Naive thymus-derived CD8-positive, alpha-beta T cell (primary cell): ENCODE measurements around the gene PIM3. TPM values are rescaled to one million over a fixed set of nuclear protein-coding genes. Genes with fewer than 3 reads are reported as not detected.

Experiments
- ATAC-seq, 2 donors: fragments of 150-1000 bp; cut with Tn5 transposase in 1 of 2; sonication (Bioruptor Pico), chemical (Tn5 transposase) in 1 of 2; 1 replicate in 1 of 2; 2 replicates in 1 of 2; pipeline ENCODE4 v1.10.0; 2021; ENCODE audit warnings: mild to moderate bottlenecking in 2 of 2, moderate library complexity in 2 of 2
- POLR2A ChIA-PET: fragments of 350-600 bp; sonication (Branson Sonifier 250); formaldehyde crosslinking; loops from one replicate; lab custom pipeline; 2021; ENCODE audit warnings: antibody characterized with exemption; lab: Charles Lee
- DNase-seq, 10 donors: peaks; one replicate each; pipeline versions ENCODE4 v3.0.0 to v3.0.0-alpha.2; 2020 to 2022
- H3K27ac Mint-ChIP-seq, 10 donors: one replicate each; pipeline ENCODE4 v1.8.0; 2020 to 2022; ENCODE audit warnings: mild to moderate bottlenecking in 10 of 10, mixed read lengths in 10 of 10, moderate library complexity in 4 of 10, inconsistent platforms in 1 of 10
- H3K27me3 Mint-ChIP-seq, 5 donors: one replicate each; pipeline ENCODE4 v1.8.0; 2021 to 2022; ENCODE audit warnings: mixed read lengths in 5 of 5
- H3K36me3 Mint-ChIP-seq, 3 donors: one replicate each; pipeline ENCODE4 v1.8.0; 2020 to 2022; ENCODE audit warnings: mixed read lengths in 3 of 3, mild to moderate bottlenecking in 2 of 3, inconsistent platforms in 1 of 3
- H3K4me1 Mint-ChIP-seq, 4 donors: one replicate each; pipeline ENCODE4 v1.8.0; 2021 to 2022; ENCODE audit warnings: mixed read lengths in 4 of 4
- H3K4me3 Mint-ChIP-seq, 10 donors: one replicate each; pipeline ENCODE4 v1.8.0; 2020 to 2022; ENCODE audit warnings: mild to moderate bottlenecking in 10 of 10, mixed read lengths in 10 of 10, moderate library complexity in 6 of 10, inconsistent platforms in 1 of 10
- H3K9me3 Mint-ChIP-seq, 9 donors: one replicate each; pipeline ENCODE4 v1.8.0; 2020 to 2022; ENCODE audit warnings: mixed read lengths in 9 of 9, mild to moderate bottlenecking in 3 of 9, inconsistent platforms in 1 of 9, moderate library complexity in 1 of 9
- polyA plus RNA-seq, 3 donors: library from polyadenylated mRNA; unstranded; fragments of 300-500 nt; fragmentation: Illumina TruSeq; gene quantifications; one replicate each; pipeline ENCODE4 v1.2.3, GENCODE V29; 2021
- total RNA-seq, 8 experiments: library from RNA in 2 of 8; stranded (reverse) in 2 of 8; gene quantifications; one replicate each; pipeline ENCODE4 v1.2.3 and lab custom pipeline; 2021 to 2026

The PIM3 gene
- total and polyA plus RNA-seq, 5 experiments from 2014 or later: 12.4 to 44.0 (median 26.0) TPM

- peaks cover 0 to 3% (median under 1%) of the 10 kb centered on the region in 4 donors for H3K4me1 Mint-ChIP-seq
- H3K9me3 Mint-ChIP-seq: no peaks in the 10 kb centered on the region
- no peak overlapping the region for H3K27ac Mint-ChIP-seq
- POLR2A ChIA-PET: interaction anchor here (0.6 to 2.2 kb wide), 3 partner anchors 9 to 18 kb away, joined by 3 to 6 read pairs (median 3); no protein-coding TSS in a partner anchor
- no peak overlapping the region for H3K4me3 Mint-ChIP-seq
- no peaks in the 10 kb centered on the region for H3K36me3 Mint-ChIP-seq
- no peaks in the 10 kb centered on the region for H3K27me3 Mint-ChIP-seq
- ATAC-seq (no peak), DNase-seq (no peak)
Measured at GRCh38 chr22:49953680-49954344, 6.8 kb upstream of the PIM3 start.

- POLR2A ChIA-PET: interaction anchor here (0.6 to 2.8 kb wide), 4 partner anchors 8 to 18 kb away, joined by 3 to 15 read pairs (median 4); no protein-coding TSS in a partner anchor
- ATAC-seq (no peak), DNase-seq (no peak)
- no peaks in the 10 kb centered on the region for H3K27me3 Mint-ChIP-seq
- H3K9me3 Mint-ChIP-seq: no peaks in the 10 kb centered on the region
- no peak overlapping the region for H3K27ac Mint-ChIP-seq
- H3K4me1 Mint-ChIP-seq: peaks cover 0 to 6% (median 2%) of the 10 kb centered on the region in 4 donors
- H3K4me3 Mint-ChIP-seq: no peak overlapping the region
- no peaks in the 10 kb centered on the region for H3K36me3 Mint-ChIP-seq
Measured at GRCh38 chr22:49954354-49954753, 6.2 kb upstream of the PIM3 start.

GRCh38 chr22:49954991-49955580 is 5.5 kb upstream of the PIM3 start:
- ATAC-seq (no peak), DNase-seq (peak in 1 of 10 donors; percentile 4)
- Mint-ChIP-seq H3K27ac (peak overlapping the region in 2 of 10 donors; percentile 29 to 33), H3K4me3 (no peak overlapping the region), H3K4me1 (peaks cover 1 to 11% (median 6%) of the 10 kb centered on the region in 4 donors), H3K27me3 (no peaks in the 10 kb centered on the region), H3K36me3 (no peaks in the 10 kb centered on the region), H3K9me3 (no peaks in the 10 kb centered on the region)
- POLR2A ChIA-PET: interaction anchor here (1.3 to 2.8 kb wide), 4 partner anchors 8 to 18 kb away, joined by 3 to 15 read pairs (median 8); no protein-coding TSS in a partner anchor

GRCh38 chr22:49955581-49956417 is 4.8 kb upstream of the PIM3 start:
- H3K27me3 Mint-ChIP-seq: no peaks in the 10 kb centered on the region
- H3K36me3 Mint-ChIP-seq: no peaks in the 10 kb centered on the region
- H3K9me3 Mint-ChIP-seq: no peaks in the 10 kb centered on the region
- ATAC-seq (no peak), DNase-seq (peak in 1 of 10 donors; percentile 2)
- POLR2A ChIA-PET: interaction anchor here (0.5 to 2.8 kb wide), 5 partner anchors 7 to 22 kb away, joined by 3 to 15 read pairs (median 6); no protein-coding TSS in a partner anchor
- H3K4me1 Mint-ChIP-seq: peaks cover 1 to 11% (median 6%) of the 10 kb centered on the region in 4 donors
- no peak overlapping the region for H3K4me3 Mint-ChIP-seq
- peak overlapping the region in 2 of 10 donors; percentile 13 to 43 for H3K27ac Mint-ChIP-seq

GRCh38 chr22:49956418-49956770 is 4.2 kb upstream of the PIM3 start:
- H3K4me1 Mint-ChIP-seq: peaks cover 1 to 11% (median 6%) of the 10 kb centered on the region in 4 donors
- H3K4me3 Mint-ChIP-seq: no peak overlapping the region
- DNase-seq (peak in 1 of 10 donors; percentile 3), ATAC-seq (no peak)
- no peaks in the 10 kb centered on the region for H3K27me3 Mint-ChIP-seq
- no peaks in the 10 kb centered on the region for H3K9me3 Mint-ChIP-seq
- peak overlapping the region in 1 of 10 donors; percentile 13 for H3K27ac Mint-ChIP-seq
- H3K36me3 Mint-ChIP-seq: no peaks in the 10 kb centered on the region
- POLR2A ChIA-PET: interaction anchor here (0.5 to 2.8 kb wide), 4 partner anchors 10 to 23 kb away, joined by 3 to 15 read pairs (median 6); no protein-coding TSS in a partner anchor

GRCh38 chr22:49956914-49957825 is 3.4 kb upstream of the PIM3 start:
- Mint-ChIP-seq H3K27me3 (no peaks in the 10 kb centered on the region), H3K27ac (peak overlapping the region in 5 of 10 donors; percentile 4 to 63 (median 41)), H3K4me1 (peaks cover 7 to 17% (median 9%) of the 10 kb centered on the region in 4 donors), H3K36me3 (peaks cover 0 to 5% (median 0%) of the 10 kb centered on the region in 3 donors), H3K9me3 (no peaks in the 10 kb centered on the region), H3K4me3 (peak overlapping the region in 1 of 10 donors; percentile 24)
- no peak for ATAC-seq
- peak in 1 of 10 donors; percentile 2 for DNase-seq
- POLR2A ChIA-PET: interaction anchor here (0.8 to 6.2 kb wide), 4 partner anchors 10 to 24 kb away, joined by 3 to 54 read pairs (median 12); no protein-coding TSS in a partner anchor

GRCh38 chr22:49957826-49958365 is 2.7 kb upstream of the PIM3 start:
- DNase-seq: peak in 1 of 10 donors; percentile 3
- no peaks in the 10 kb centered on the region for H3K9me3 Mint-ChIP-seq
- peaks cover 7 to 20% (median 11%) of the 10 kb centered on the region in 4 donors for H3K4me1 Mint-ChIP-seq
- POLR2A ChIA-PET: interaction anchor here (6.2 kb wide), 1 partner anchor 12 kb away, joined by 54 read pairs; no protein-coding TSS in a partner anchor
- H3K4me3 Mint-ChIP-seq: peak overlapping the region in 5 of 10 donors; percentile 10 to 48 (median 40)
- peak overlapping the region in 7 of 10 donors; percentile 19 to 85 (median 53) for H3K27ac Mint-ChIP-seq
- ATAC-seq: no peak
- peaks cover 0 to 7% (median 0%) of the 10 kb centered on the region in 3 donors for H3K36me3 Mint-ChIP-seq
- H3K27me3 Mint-ChIP-seq: no peaks in the 10 kb centered on the region

GRCh38 chr22:49958366-49958921 is 2.1 kb upstream of the PIM3 start:
- DNase-seq (peak in 1 of 10 donors; percentile 5), ATAC-seq (no peak)
- POLR2A ChIA-PET: interaction anchor here (1.1 to 6.2 kb wide), 6 partner anchors 9 to 106 kb away, joined by 3 to 54 read pairs (median 6); no protein-coding TSS in a partner anchor
- peaks cover 0 to 11% (median 0%) of the 10 kb centered on the region in 3 donors for H3K36me3 Mint-ChIP-seq
- H3K27ac Mint-ChIP-seq: peak overlapping the region in 9 of 10 donors; percentile 34 to 87 (median 72)
- H3K4me1 Mint-ChIP-seq: peaks cover 7 to 26% (median 15%) of the 10 kb centered on the region in 4 donors
- H3K4me3 Mint-ChIP-seq: peak overlapping the region in 9 of 10 donors; percentile 59 to 92 (median 67)
- no peaks in the 10 kb centered on the region for H3K9me3 Mint-ChIP-seq
- no peaks in the 10 kb centered on the region for H3K27me3 Mint-ChIP-seq

- ATAC-seq (no peak), DNase-seq (peak in 1 of 10 donors; percentile 2)
- Mint-ChIP-seq H3K27me3 (no peaks in the 10 kb centered on the region), H3K27ac (peak overlapping the region; percentile 72 to 90 (median 79)), H3K9me3 (no peaks in the 10 kb centered on the region), H3K4me3 (peak overlapping the region; percentile 67 to 92 (median 73)), H3K36me3 (peaks cover 0 to 18% (median 2%) of the 10 kb centered on the region in 3 donors), H3K4me1 (peaks cover 14 to 33% (median 22%) of the 10 kb centered on the region in 4 donors)
- POLR2A ChIA-PET: interaction anchor here (0.6 to 6.2 kb wide), 10 partner anchors 10 to 121 kb away, joined by 3 to 54 read pairs (median 6); no protein-coding TSS in a partner anchor
Measured at GRCh38 chr22:49958931-49959781, 1.4 kb upstream of the PIM3 start.

GRCh38 chr22:49959782-49960158 is 802 bp upstream of the PIM3 start:
- ATAC-seq: no peak
- Mint-ChIP-seq H3K4me1 (peaks cover 16 to 39% (median 26%) of the 10 kb centered on the region in 4 donors), H3K36me3 (peaks cover 0 to 19% (median 2%) of the 10 kb centered on the region in 3 donors), H3K27ac (peak overlapping the region; percentile 53 to 90 (median 79)), H3K4me3 (peak overlapping the region; percentile 67 to 92 (median 73)), H3K27me3 (no peaks in the 10 kb centered on the region), H3K9me3 (no peaks in the 10 kb centered on the region)
- POLR2A ChIA-PET: interaction anchor here (1.0 to 6.2 kb wide), 15 partner anchors 10 to 231 kb away, joined by 3 to 74 read pairs (median 6); no protein-coding TSS in a partner anchor
- no peak for DNase-seq
